HG02981 (cell line): Measurements from ENCODE around the gene LRRC4C.
"Not testable (repeated sequence)": the region's sequence is repeated elsewhere in the genome, so short reads cannot be mapped to it uniquely, and the experiment has no call there.

ENCODE experiments used
- ATAC-seq: cut with Tn5 transposase; IDR thresholded peaks from one replicate; pipeline ENCODE4 v1.9.1; 2021; ENCODE audit warnings: mild to moderate bottlenecking, moderate library complexity; ENCODE audit not compliant: unreplicated experiment

Gene LRRC4C

DNA sequence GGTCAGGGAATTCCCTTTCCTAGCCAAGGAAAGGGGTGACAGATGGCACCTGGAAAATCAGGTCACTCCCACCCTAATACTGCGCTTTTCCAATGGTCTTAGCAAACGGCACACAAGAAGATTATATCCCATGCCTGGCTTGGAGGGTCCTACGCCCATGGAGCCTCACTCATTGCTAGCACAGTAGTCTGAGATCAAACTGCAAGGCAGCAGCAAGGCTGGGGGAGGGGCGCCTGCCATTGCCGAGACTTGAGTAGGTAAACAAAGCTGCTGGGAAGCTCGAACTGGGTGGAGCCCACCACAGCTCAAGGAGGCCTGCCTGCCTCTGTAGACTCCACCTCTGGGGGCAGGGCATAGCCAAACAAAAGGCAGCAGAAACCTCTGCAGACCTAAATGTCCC, 548.7 kb downstream of the LRRC4C start:
- ATAC-seq: not testable (repeated sequence)

DNA sequence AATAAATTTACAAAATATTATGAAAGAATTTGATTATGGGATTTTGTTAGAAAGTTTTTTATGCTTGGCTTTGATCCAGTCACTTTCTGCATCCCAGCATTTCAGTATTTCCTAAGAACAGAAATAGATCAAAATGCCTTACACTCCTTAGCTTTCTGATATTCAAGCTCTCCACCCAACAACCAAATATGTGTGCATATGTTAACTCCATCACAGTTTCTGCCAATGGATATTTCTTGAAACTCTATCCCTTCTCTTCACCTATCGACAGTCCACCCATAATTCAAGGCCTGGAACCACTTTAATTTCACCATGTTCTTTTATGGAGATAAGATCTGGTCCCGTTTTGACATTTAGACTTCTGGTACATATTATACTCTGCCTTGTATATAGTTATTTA, 565.0 kb downstream of the LRRC4C start:
- ATAC-seq: no peak

GRCh38 chr11:40885250-40885954, 574.0 kb downstream of the LRRC4C start:
- ATAC-seq: no peak

DNA sequence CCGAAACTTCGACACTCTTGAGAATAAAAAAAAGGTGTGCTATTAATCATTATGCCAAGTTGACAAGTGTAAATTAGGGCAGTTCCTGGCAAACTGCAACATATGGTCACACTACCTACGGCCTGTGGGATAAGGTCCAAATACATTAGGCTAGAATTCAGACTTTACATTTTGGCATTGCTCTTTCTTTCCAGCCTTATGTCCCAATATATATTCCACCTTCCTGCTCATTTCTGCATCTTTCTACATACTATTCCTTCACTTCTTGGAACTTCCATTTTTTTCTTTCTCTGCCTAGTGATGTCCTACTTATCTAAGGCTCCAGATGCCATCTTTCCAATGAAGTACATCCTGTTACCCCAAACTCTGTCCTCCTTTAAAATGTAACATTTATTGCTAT, 577.2 kb downstream of the LRRC4C start:
- ATAC-seq: no peak

DNA sequence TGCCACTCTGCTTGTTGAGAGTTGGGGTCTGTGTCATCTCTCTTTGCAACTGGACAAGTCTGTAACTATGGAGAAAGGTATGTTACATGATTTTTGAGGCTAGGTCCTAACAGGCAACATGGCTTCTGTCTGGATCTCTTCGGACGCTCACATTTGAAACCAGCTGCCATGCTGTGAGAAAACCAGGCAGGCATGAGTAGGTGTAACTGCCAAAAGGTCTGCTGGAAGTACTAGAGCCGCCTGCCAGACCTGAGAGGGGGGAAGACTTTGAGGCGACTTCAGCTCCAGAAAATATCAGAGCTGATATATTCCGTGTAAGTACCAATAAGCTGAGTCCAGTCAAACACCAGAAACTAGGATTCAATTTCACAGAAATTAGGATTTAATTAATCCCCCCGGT, 579.5 kb downstream of the LRRC4C start:
- no peak for ATAC-seq

GRCh38 chr11:40877981-40878380, 581.5 kb downstream of the LRRC4C start:
- no peak for ATAC-seq

GRCh38 chr11:40877256-40877655, 582.2 kb downstream of the LRRC4C start:
- no peak for ATAC-seq

DNA sequence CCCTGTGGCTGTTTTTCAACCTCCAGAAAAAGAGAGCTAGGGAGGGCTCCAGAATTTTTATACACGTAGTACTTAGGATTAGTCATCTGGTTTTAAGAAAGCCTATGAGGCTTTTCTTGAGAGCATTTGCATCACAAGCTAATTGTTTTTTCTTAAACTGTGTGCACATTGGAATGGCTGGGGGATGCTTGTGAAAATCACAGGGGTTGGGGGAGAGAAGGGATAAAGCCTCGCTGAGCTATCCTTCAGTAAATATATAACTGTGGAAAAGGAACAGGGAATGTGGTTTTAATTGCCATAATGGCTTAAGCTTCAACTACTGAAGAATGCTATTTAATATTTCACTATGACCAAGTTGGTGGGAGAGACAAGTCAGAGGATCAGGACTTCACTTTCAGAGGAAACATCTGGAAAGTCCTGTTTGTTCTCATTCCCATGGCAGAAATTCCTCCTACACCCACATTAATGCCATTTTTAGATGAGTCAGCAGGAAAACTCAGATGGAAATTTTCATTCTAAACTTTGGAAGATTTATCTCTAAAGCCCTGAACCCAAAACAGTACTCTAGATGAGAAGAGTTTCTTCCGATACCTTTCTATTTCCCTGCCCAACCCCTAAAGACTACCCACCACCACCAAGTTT, 591.3 kb downstream of the LRRC4C start:
- no peak for ATAC-seq

DNA sequence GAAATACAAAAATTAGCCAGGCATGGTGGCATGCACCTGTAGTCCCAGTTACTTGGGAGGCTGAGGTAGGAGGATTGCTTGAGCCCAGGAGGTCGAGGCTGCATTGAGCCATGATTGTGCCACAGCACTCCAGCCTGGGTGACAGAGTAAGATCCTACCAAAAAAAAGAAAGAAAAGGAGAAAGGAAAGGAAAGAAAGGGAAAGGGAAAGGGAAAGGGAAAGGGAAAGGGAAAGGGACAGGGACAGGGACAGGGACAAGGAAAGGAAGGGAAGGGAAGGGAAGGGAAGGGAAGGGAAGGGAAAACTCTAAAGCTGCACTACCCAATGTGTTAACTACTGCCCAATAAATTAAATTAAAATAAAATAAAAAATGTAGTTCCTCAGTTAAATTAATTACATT, 601.7 kb downstream of the LRRC4C start:
- ATAC-seq: not testable (repeated sequence)

GRCh38 chr11:40842750-40843339, 616.6 kb downstream of the LRRC4C start:
- no peak for ATAC-seq

DNA sequence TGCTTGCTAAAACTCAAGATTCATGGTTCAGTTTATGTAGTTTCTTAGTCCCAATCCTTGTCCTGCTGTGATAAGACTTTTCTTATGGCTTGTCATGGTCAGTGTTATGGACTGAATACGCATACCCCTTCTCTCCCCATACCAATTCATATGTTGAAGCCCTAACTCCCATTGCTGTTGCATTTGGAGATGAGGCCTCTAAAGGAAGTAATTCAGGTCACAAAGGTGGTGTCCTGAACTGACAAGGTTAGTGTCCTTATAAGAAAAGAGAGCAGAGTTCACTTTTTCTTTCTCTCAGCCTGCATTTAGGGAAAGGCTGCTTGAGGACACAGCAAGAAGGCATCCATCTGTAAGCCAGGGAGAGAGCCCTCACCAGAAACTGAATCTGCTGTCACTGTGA, 618.2 kb downstream of the LRRC4C start:
- ATAC-seq: no peak

DNA sequence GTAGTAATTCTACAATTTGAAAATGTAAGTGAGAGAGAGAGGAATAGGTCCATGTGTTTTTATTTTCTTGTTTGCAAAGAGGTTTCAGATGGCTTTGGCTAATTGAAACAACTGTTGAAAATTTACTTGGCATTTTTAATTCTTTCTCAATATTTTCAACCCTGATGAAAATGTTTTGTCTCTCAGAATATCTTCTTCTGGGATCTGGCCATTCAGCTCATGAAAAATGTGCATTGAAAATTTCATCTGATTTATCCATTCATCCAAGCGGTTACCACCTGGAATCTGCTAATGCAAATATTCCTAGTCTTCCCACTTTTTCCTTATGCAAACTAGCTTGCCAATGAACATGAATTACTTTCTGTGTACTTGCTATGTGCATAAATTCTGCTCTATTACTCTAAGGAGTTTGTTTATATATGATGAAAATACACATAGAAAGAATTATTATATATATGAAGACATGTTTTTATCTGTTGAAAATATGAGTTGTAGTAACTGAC, 621.2 kb downstream of the LRRC4C start:
- ATAC-seq: no peak

- no peak for ATAC-seq
These were observed 632.3 kb downstream of the LRRC4C start for GRCh38 chr11:40827116-40827515.

DNA sequence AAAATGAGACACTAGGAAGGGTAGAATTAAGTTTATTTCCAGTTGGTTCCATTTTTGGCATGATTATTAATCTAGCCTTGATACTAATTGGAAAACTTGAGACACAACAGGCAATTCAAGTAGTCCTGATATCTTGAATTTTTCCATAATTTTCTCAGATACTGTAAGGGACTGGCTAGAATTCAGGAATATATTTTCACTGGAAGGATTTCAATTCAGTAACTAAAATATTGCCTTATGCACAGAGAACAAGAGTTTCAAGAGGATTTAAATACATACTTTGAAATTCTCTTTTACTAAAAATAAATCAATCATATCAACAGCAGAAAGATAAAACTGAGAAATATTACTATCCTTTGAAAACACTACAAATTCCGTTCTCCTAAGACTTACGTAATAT, 632.9 kb downstream of the LRRC4C start:
- no peak for ATAC-seq

DNA sequence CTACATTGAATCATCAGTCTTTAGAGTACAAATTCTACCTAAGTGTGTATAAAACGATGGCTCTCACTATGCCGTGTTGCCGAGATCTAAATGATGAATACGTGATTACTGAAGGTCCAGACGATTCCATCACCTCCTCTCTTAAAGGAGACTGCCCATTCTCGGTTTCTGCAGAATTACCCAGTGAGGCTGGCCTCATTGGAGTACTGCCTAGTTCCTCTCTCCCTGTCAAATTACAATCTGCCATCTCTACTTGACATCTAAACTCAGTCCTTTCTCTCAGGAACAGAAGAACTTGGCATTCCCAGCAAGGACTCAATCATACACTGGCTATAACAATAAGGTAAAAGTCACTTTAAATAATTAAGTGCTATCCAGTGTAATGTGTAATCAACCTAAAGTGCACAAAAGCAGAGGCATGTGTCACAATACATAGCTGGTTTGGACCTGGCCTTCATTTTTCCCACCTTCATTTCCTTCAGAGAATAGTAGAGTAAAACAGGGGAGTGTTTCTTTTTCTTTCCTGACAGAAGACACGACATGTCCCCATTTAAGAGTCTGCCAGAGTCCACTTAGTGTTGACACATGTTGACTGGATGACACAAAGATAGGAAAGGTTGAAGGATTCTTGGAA, 634.1 kb downstream of the LRRC4C start:
- no peak for ATAC-seq

GRCh38 chr11:40819230-40819629, 640.2 kb downstream of the LRRC4C start:
- ATAC-seq: no peak

DNA sequence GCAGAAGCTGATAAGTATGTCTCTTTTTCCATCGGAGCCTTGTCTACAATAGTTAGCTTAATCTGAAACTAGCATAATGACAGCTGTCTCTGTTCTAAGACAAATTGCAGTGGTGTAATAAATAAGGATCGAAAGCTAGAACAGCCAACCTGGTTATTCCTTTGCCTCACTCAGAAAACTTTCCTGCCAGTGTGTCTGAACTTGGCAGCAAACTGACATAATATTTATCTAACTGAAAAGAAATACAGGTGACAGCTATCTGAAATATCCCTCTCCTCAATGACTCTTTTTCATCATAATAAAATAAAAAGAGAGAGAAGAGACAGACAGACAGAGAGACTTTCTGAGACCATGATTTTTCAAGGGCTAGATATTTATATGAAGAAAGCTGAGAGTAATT, 642.5 kb downstream of the LRRC4C start:
- ATAC-seq: no peak

DNA sequence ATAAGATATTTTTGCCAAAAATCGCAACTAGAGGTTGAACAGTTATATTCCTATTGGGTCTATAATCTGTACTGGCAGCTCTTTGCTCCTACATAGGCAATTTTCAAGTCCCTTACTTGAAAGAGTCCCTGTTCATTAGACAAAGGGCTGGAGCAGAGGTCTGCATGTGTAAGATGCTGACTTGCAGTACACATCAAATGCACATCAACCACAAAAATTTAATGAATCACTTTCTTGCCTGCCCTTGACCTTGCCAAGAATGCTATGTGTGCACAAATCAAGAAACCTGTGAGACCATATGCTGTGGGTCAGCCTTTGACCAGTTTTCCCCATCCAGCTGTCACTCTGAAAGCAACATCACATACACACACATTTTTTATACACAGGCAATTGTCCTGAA, 661.5 kb downstream of the LRRC4C start:
- ATAC-seq: no peak

DNA sequence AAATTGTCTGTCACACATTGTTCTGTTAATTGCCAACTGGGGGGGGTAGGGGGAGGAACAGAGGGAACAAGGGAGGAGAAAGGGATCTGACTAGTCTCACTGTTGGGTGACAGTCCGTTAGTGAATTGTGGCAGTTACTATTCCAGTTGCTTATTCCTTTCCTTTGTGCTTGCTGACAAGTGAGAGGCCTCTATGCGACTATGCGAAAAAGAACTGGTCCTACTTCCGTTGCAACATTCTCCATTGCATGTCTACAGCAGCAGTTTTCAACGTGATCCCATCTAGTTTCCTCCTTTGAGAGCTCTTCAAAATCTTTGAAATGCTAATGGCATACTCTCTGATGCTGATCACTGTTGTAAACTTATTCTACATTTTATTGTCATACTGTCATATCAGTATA, 672.2 kb downstream of the LRRC4C start:
- no peak for ATAC-seq

GRCh38 chr11:40763046-40763445, 696.4 kb downstream of the LRRC4C start:
- no peak for ATAC-seq

DNA sequence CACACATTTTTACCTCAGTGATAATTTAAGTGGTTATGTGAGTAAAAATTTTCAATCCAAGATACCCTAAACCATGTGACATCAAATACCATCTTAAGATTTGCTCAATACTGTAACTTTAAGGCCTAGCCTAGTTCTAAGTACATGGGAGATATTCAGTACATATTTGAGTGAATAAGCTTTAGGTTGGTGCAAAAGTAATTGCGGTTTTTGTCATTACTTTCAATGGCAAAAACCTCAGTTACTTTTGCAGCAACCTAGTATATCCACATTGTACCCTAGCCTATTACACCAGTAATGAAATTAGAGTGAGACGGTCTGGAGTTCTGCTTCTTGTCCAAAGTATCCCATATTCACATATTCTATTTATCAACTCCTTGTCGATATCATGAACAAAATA, 700.1 kb downstream of the LRRC4C start:
- no peak for ATAC-seq

- no peak for ATAC-seq
These were observed 705.2 kb downstream of the LRRC4C start for GRCh38 chr11:40754297-40754696.
